ENCODE measurements around the gene COLQ. TPM values are rescaled to one million over a fixed set of nuclear protein-coding genes. Genes with fewer than 3 reads are reported as not detected.

Gene COLQ
- total RNA-seq, 1 experiment from 2014 or later: not detected

DNA sequence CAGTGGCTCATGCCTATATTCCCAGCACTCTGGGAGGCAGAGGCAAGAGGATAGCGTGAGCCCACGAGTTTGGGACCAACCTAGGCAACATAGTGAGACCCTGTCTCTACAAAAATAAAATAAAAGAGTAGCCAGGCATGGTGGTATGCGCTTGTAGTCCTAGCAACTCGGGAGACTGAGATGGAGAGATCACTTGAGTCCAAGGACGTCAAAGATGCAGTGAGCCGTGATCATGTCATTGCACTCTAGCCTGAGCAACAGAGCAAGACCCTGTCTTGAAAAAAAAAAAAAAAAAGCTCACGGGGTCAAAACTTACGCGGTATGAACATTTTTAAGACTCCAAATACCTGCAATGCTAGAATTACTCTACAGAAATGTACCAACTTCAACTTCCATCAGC, 37.1 kb upstream of the COLQ start:
- Histone ChIP-seq H3K36me3 (ENCODE audit: control insufficient read depth, insufficient read depth, low read length) (no peaks in the 10 kb centered on the region; the same call in 1 of the 2 replicates), H3K4me3 (ENCODE audit: low read depth, low read length) (no peak overlapping the region), H3K9me3 (no peaks in the 10 kb centered on the region), H3K4me1 (0 out of 2 replicates have a peak, but pooled peaks cover 4% of the 10 kb centered on the region), H3K27me3 (replicated peaks; ENCODE audit: control insufficient read depth, insufficient read depth, low read length) (no peaks in the 10 kb centered on the region)
- ChIA-PET POLR2A (no interaction called here), CTCF (no interaction called here)
- Mint-ChIP-seq H3K9me3 (ENCODE audit: unreplicated experiment) (no peaks in the 10 kb centered on the region), H3K4me1 (ENCODE audit: low read depth, unreplicated experiment) (peaks cover 6% of the 10 kb centered on the region), H3K27ac (ENCODE audit: unreplicated experiment) (no peak overlapping the region), H3K27me3 (ENCODE audit: insufficient read depth, unreplicated experiment) (no peaks in the 10 kb centered on the region), H3K4me3 (ENCODE audit: unreplicated experiment) (no peak overlapping the region), H3K36me3 (ENCODE audit: insufficient read depth, unreplicated experiment) (peaks cover 24% of the 10 kb centered on the region)
- intact Hi-C loops (cut with micrococcal nuclease; ENCODE audit: unreplicated experiment): loop anchor here (5.0 to 10.0 kb wide), 2 partner anchors 104 to 151 kb away; no protein-coding TSS in a partner anchor
- no peak for DNase-seq
- BruUV-seq (replicated peaks): no TSS peak
- TF ChIP-seq, protein P1, sequence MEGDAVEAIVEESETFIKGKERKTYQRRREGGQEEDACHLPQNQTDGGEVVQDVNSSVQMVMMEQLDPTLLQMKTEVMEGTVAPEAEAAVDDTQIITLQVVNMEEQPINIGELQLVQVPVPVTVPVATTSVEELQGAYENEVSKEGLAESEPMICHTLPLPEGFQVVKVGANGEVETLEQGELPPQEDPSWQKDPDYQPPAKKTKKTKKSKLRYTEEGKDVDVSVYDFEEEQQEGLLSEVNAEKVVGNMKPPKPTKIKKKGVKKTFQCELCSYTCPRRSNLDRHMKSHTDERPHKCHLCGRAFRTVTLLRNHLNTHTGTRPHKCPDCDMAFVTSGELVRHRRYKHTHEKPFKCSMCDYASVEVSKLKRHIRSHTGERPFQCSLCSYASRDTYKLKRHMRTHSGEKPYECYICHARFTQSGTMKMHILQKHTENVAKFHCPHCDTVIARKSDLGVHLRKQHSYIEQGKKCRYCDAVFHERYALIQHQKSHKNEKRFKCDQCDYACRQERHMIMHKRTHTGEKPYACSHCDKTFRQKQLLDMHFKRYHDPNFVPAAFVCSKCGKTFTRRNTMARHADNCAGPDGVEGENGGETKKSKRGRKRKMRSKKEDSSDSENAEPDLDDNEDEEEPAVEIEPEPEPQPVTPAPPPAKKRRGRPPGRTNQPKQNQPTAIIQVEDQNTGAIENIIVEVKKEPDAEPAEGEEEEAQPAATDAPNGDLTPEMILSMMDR (IDR thresholded peaks at IDR 0.05; ENCODE audit: insufficient read depth in 1 of 2, low read depth in 1 of 2, low read length in 1 of 2, severe bottlenecking in 1 of 2, unreplicated experiment in 1 of 2): no peak

DNA sequence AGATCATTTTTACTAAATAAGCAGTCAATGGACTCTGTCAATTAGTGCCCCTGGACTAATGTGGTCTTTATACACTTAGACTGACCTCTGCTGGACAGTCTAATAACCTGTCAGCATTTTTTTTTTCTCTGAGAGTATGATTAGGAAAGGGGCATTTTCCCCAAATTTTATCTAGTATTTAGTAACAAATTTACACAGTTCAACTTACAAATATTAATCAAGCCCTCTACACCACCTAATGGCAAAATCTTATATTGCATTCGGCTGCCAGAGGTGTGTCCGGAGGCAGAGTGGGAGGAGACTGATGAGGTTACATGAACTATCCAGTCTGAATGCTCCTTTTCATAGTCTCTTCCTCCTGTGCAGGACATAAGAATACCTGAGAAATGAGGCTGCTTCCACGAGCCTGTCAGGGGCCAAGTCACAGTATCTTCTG, 36.0 kb upstream of the COLQ start:
- DNase-seq: peak; percentile 71 to 73
- no peak overlapping the region for H3K27ac Mint-ChIP-seq (ENCODE audit: unreplicated experiment)
- CTCF ChIA-PET: no interaction called here

DNA sequence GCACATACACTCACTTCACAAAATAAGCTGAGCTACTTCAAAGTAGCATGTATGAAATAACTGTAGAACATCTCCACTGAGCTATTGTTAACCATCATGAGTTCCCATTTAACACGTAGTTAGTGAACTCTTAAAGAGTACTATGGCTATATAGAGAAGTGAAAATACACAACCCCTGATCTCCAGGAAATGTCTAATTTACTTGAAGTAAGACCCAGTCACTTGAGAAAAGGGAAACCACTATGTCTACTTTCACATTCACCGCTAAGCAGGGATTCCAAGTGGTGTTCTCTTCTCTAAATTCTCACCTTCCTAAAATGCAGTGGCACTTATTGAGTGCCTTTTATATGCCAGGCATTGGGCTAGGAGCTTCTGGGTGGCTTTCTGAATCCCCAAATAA, 35.0 kb upstream of the COLQ start:
- no peaks in the 10 kb centered on the region for H3K9me3 Mint-ChIP-seq (ENCODE audit: unreplicated experiment)
- BruUV-seq (replicated peaks): no TSS peak
- H3K4me1 Mint-ChIP-seq (ENCODE audit: low read depth, unreplicated experiment): no peaks in the 10 kb centered on the region
- ChIA-PET CTCF (interaction anchor here (0.7 kb wide), 1 partner anchor 16 kb away, joined by 4 read pairs; no protein-coding TSS in a partner anchor), POLR2A (no interaction called here)
- Histone ChIP-seq H3K4me3 (ENCODE audit: low read depth, low read length) (no peak overlapping the region), H3K36me3 (ENCODE audit: control insufficient read depth, insufficient read depth, low read length) (no peaks in the 10 kb centered on the region; the same call in none of the 2 replicates), H3K27me3 (replicated peaks; ENCODE audit: control insufficient read depth, insufficient read depth, low read length) (no peaks in the 10 kb centered on the region), H3K4me1 (0 out of 2 replicates have a peak, but pooled peaks cover 4% of the 10 kb centered on the region), H3K9me3 (no peaks in the 10 kb centered on the region)
- H3K4me3 Mint-ChIP-seq (ENCODE audit: unreplicated experiment): no peak overlapping the region
- TF ChIP-seq, protein P1 (IDR thresholded peaks at IDR 0.05; ENCODE audit: insufficient read depth in 1 of 2, low read depth in 1 of 2, low read length in 1 of 2, severe bottlenecking in 1 of 2, unreplicated experiment in 1 of 2): no peak
- no peak overlapping the region for H3K27ac Mint-ChIP-seq (ENCODE audit: unreplicated experiment)
- DNase-seq: no peak
- intact Hi-C loops (cut with micrococcal nuclease; ENCODE audit: unreplicated experiment): loop anchor here (5.0 to 10.0 kb wide), 2 partner anchors 102 to 149 kb away; no protein-coding TSS in a partner anchor
- H3K36me3 Mint-ChIP-seq (ENCODE audit: insufficient read depth, unreplicated experiment): peaks cover 14% of the 10 kb centered on the region
- H3K27me3 Mint-ChIP-seq (ENCODE audit: insufficient read depth, unreplicated experiment): no peaks in the 10 kb centered on the region

More for the DNA sequence above, 36.0 kb upstream of the COLQ start:
- H3K27me3 Mint-ChIP-seq (ENCODE audit: insufficient read depth, unreplicated experiment): no peaks in the 10 kb centered on the region
- Histone ChIP-seq H3K4me3 (ENCODE audit: low read depth, low read length) (no peak overlapping the region), H3K4me1 (0 out of 2 replicates have a peak, but pooled peaks cover 4% of the 10 kb centered on the region), H3K27me3 (replicated peaks; ENCODE audit: control insufficient read depth, insufficient read depth, low read length) (no peaks in the 10 kb centered on the region), H3K36me3 (ENCODE audit: control insufficient read depth, insufficient read depth, low read length) (no peaks in the 10 kb centered on the region; the same call in none of the 2 replicates), H3K9me3 (no peaks in the 10 kb centered on the region)
- peaks cover under 1% of the 10 kb centered on the region for H3K4me1 Mint-ChIP-seq (ENCODE audit: low read depth, unreplicated experiment)
- H3K4me3 Mint-ChIP-seq (ENCODE audit: unreplicated experiment): no peak overlapping the region
- H3K36me3 Mint-ChIP-seq (ENCODE audit: insufficient read depth, unreplicated experiment): peaks cover 18% of the 10 kb centered on the region
- POLR2A ChIA-PET: no interaction called here
- intact Hi-C loops (cut with micrococcal nuclease; ENCODE audit: unreplicated experiment): loop anchor here (1.0 to 10.0 kb wide), 4 partner anchors 103 to 449 kb away; no protein-coding TSS in a partner anchor
- TF ChIP-seq, protein P1 (IDR thresholded peaks at IDR 0.05; ENCODE audit: insufficient read depth in 1 of 2, low read depth in 1 of 2, low read length in 1 of 2, severe bottlenecking in 1 of 2, unreplicated experiment in 1 of 2): peak; percentile 22 to 54
- no peaks in the 10 kb centered on the region for H3K9me3 Mint-ChIP-seq (ENCODE audit: unreplicated experiment)
- BruUV-seq (replicated peaks): no TSS peak
